BJ (cell line): ENCODE data around the gene VIPR1. TPM values are rescaled to one million over a fixed set of nuclear protein-coding genes. Genes with fewer than 3 reads are reported as not detected.

ENCODE experiments used
- CTCF ChIA-PET: fragments of 350-600 bp; formaldehyde crosslinking; extraction: SDS; loops from one replicate; lab custom pipeline; 2021; ENCODE audit warnings: antibody characterized with exemption, inconsistent platforms; lab: Yijun Ruan, JAX
- POLR2A ChIA-PET: fragments of 300-600 bp; sonication (Branson Sonifier 250); formaldehyde crosslinking; extraction: SDS; loops from one replicate; lab custom pipeline; 2021; ENCODE audit warnings: antibody characterized with exemption; lab: Charles Lee
- DNase-seq: peaks from one replicate; pipeline ENCODE4 v3.0.0-alpha.2; 2011; ENCODE audit warnings: low read depth
- H3K27me3 ChIP-seq: 2 replicates; pipeline ENCODE4 v1.6.0; 2011; ENCODE audit warnings: low read length; ENCODE audit not compliant: control insufficient read depth, insufficient read depth
- H3K36me3 ChIP-seq: 2 replicates; pipeline ENCODE4 v1.5.1; 2011; ENCODE audit warnings: low read length; ENCODE audit not compliant: control insufficient read depth, insufficient read depth
- H3K4me3 ChIP-seq: 2 replicates; pipeline ENCODE4 v1.5.1; 2011; ENCODE audit warnings: low read depth, mild to moderate bottlenecking, control low read depth, low read length
- CTCF ChIP-seq: IDR thresholded peaks from 2 replicates; pipeline ENCODE4 v1.5.1; 2011; ENCODE audit warnings: low read depth, mild to moderate bottlenecking, control low read depth, inconsistent platforms, low read length, moderate library complexity; ENCODE audit not compliant: insufficient read depth
- polyA plus RNA-seq: library from polyadenylated mRNA; depleted of rRNA; stranded (reverse); fragments of >200 nt; gene quantifications from 2 replicates; pipeline ENCODE4 v1.2.3, GENCODE V29; 2011

The VIPR1 gene
- polyA plus RNA-seq, 1 experiment: not detected

- no peak for TF ChIP-seq CTCF
- ChIA-PET POLR2A (no interaction called here), CTCF (no interaction called here)
- Histone ChIP-seq H3K27me3 (peaks cover 2% of the 10 kb centered on the region), H3K36me3 (no peaks in the 10 kb centered on the region), H3K4me3 (no peak overlapping the region)
- DNase-seq: no peak
Measured at GRCh38 chr3:42478830-42479229, 23.6 kb upstream of the VIPR1 start.

DNA sequence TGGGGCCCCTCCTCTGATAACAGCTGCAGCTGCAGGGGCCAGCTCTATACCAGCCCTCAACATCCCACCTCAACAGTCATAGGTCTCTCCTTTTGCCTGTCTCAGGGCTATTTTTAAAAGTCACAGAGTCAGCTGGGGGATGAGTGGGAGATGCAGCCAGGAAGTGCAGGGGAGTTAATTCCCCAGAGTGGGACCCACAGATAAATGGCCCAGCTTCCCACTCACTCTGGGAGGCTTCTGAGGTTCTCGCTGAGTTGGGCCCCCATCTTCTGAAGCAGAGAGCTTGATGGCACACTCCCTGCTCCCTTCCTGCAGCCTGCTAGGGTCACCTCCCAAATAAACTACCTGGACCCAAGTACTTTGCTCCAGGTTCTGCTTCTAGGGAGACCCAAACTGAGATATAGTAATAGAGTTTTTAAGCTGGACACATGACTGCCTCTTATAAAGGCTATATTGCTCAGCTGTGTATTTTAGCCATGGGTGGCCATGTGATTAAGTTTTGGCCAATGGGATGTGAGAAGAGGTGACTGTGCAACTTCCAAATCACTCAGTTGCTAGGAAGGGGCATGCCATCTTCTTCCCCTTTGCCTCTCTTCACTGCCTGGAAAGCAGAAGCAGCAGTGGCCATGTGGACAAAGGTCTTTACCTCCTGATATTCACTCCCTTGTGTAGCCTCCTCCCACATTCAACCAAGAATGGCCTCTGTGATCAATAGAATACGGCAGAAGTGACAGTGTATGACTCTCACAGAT, 15.5 kb upstream of the VIPR1 start:
- H3K27me3 ChIP-seq: peaks cover 2% of the 10 kb centered on the region; the same call in 1 of the 2 replicates
- DNase-seq: no peak
- ChIA-PET POLR2A (no interaction called here), CTCF (no interaction called here)
- H3K4me3 ChIP-seq: no peak overlapping the region
- no peaks in the 10 kb centered on the region for H3K36me3 ChIP-seq
- no peak for TF ChIP-seq CTCF

DNA sequence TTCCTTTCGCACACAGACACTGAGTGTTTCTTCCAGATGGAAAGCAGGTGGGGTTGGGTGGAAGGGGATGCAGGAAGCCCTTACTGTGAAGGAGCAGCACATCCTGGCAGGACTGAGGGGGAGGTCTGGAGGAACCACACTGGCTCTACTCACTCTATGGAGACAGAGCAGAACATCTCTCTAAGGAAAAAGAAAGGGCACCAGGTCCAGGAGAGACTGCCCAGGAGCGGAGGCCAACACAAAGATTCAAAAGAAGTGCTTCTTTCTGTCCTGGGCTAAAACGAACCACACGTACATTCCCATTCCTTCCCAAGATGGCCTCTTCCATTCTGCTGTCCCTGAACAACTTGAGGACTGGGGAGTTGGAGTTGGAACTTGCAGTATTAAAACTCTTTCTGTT, 13.8 kb upstream of the VIPR1 start:
- POLR2A ChIA-PET: no interaction called here
- DNase-seq: no peak
- peaks cover 2% of the 10 kb centered on the region; the same call in 1 of the 2 replicates for H3K27me3 ChIP-seq
- no peak for TF ChIP-seq CTCF
- H3K36me3 ChIP-seq: no peaks in the 10 kb centered on the region
- H3K4me3 ChIP-seq: no peak overlapping the region
- CTCF ChIA-PET: no interaction called here

GRCh38 chr3:42489116-42489936, 13.1 kb upstream of the VIPR1 start:
- ChIA-PET POLR2A (no interaction called here), CTCF (interaction anchor here (1.1 kb wide), 1 partner anchor 56 kb away, joined by 3 read pairs; no protein-coding TSS in a partner anchor)
- Histone ChIP-seq H3K4me3 (no peak overlapping the region), H3K27me3 (peaks cover 2% of the 10 kb centered on the region; the same call in 1 of the 2 replicates), H3K36me3 (no peaks in the 10 kb centered on the region)
- TF ChIP-seq CTCF: no peak
- DNase-seq: no peak

DNA sequence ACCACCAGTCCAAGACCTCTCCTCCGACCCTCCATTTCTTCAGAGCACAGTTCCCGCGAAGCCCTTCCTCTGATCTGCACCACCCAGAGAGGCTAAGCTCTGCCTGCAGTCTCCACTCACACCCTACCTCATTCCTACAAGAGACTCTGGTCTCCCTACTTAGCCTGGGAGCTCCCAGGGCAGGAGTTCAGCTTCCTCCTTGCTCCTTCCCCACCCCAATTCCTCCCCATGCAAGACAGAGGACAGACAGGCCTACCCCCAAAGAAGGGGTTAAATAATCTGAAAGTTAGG, 12.6 kb upstream of the VIPR1 start:
- ChIA-PET POLR2A (no interaction called here), CTCF (interaction anchor here (1.1 kb wide), 1 partner anchor 56 kb away, joined by 3 read pairs; no protein-coding TSS in a partner anchor)
- peaks cover 2% of the 10 kb centered on the region; the same call in 1 of the 2 replicates for H3K27me3 ChIP-seq
- no peak for DNase-seq
- no peak for TF ChIP-seq CTCF
- no peaks in the 10 kb centered on the region for H3K36me3 ChIP-seq
- H3K4me3 ChIP-seq: no peak overlapping the region
